Activated CD8-positive, alpha-beta memory T cell treated with anti-CD3 and anti-CD28 coated beads, Interleukin-2, amount 50 U/mL, for 1 hour (primary cell): ENCODE measurements around the gene HAND2.

Experiments used
- DNase-seq: peaks from one replicate; pipeline ENCODE4 v3.0.0-alpha.2; 2020; ENCODE audit errors: extremely low read depth

HAND2 gene

GRCh38 chr4:173519111-173520101, 10.6 kb downstream of the HAND2 start:
- no peak for DNase-seq

- DNase-seq: no peak
Measured at GRCh38 chr4:173518425-173519102, 11.5 kb downstream of the HAND2 start.

- DNase-seq: no peak
Measured at GRCh38 chr4:173517781-173518424, 12.1 kb downstream of the HAND2 start.

- no peak for DNase-seq
Measured at GRCh38 chr4:173516621-173517524, 13.2 kb downstream of the HAND2 start.

- no peak for DNase-seq
Measured at GRCh38 chr4:173515458-173515857, 14.6 kb downstream of the HAND2 start.

GRCh38 chr4:173514641-173515217, 15.3 kb downstream of the HAND2 start:
- DNase-seq: no peak

GRCh38 chr4:173513651-173514050, 16.4 kb downstream of the HAND2 start:
- no peak for DNase-seq

- no peak for DNase-seq
Measured at GRCh38 chr4:173511787-173512361, 18.2 kb downstream of the HAND2 start.

- DNase-seq: no peak
Measured at GRCh38 chr4:173509036-173510001, 20.7 kb downstream of the HAND2 start.

- no peak for DNase-seq
Measured at GRCh38 chr4:173508386-173509035, 21.5 kb downstream of the HAND2 start.

GRCh38 chr4:173507471-173508385, 22.3 kb downstream of the HAND2 start:
- no peak for DNase-seq

GRCh38 chr4:173506597-173507211, 23.3 kb downstream of the HAND2 start:
- no peak for DNase-seq

- DNase-seq: no peak
Measured at GRCh38 chr4:173505924-173506518, 24.0 kb downstream of the HAND2 start.

- DNase-seq: no peak
Measured at GRCh38 chr4:173504181-173504503, 25.9 kb downstream of the HAND2 start.

GRCh38 chr4:173503330-173504180, 26.5 kb downstream of the HAND2 start:
- no peak for DNase-seq

- DNase-seq: no peak
Measured at GRCh38 chr4:173502282-173502681, 27.7 kb downstream of the HAND2 start.
